Stomach (tissue), 9 donors: ENCODE measurements around the gene CDRT15. TPM values are rescaled to one million over a fixed set of nuclear protein-coding genes. Genes with fewer than 3 reads are reported as not detected.
A peak's percentile ranks its signal among the peaks of the same experiment; 100 is the strongest.

Source experiments
- DNase-seq, 2 donors: peaks; one replicate each; pipeline versions ENCODE4 v3.0.0 to v3.0.0-alpha.2; 2013 to 2019
- H3K27ac ChIP-seq, 5 donors: fragments of 200-600 bp in 4 of 5; sonication (generic) in 4 of 5; one replicate each; pipeline ENCODE4 v1.5.1; 2013 to 2019; ENCODE audit warnings: mild to moderate bottlenecking in 1 of 5, moderate library complexity in 1 of 5
- H3K27me3 ChIP-seq, 3 donors: fragments of 200-600 bp; sonication (generic); one replicate each; pipeline ENCODE4 v1.5.1; 2017 to 2019; ENCODE audit warnings: mixed run types in 1 of 3
- H3K36me3 ChIP-seq, 4 donors: fragments of 200-600 bp; sonication (generic); 1 replicate in 3 of 4; 2 replicates in 1 of 4; pipeline ENCODE4 v1.5.1; 2016 to 2019
- H3K4me1 ChIP-seq, 4 donors: fragments of 200-600 bp; sonication (generic); one replicate each; pipeline ENCODE4 v1.5.1; 2016 to 2019
- H3K4me3 ChIP-seq, 4 donors: fragments of 200-600 bp; sonication (generic) in 3 of 4; one replicate each; pipeline ENCODE4 v1.5.1; 2016 to 2019; ENCODE audit warnings: mild to moderate bottlenecking in 1 of 4
- H3K9me3 ChIP-seq, 4 donors: fragments of 200-600 bp; sonication (generic); one replicate each; pipeline ENCODE4 v1.5.1; 2016 to 2019
- EP300 ChIP-seq: sonication (generic); formaldehyde crosslinking; IDR thresholded peaks from one replicate; pipeline ENCODE4 v1.6.1; 2017; ENCODE audit warnings: antibody characterized with exemption
- POLR2A ChIP-seq, 4 donors: fragments of 450-650 bp; IDR thresholded peaks; one replicate each; pipeline ENCODE4 v1.6.1; 2016; ENCODE audit warnings: antibody characterized with exemption in 4 of 4, control low read depth in 2 of 4, mild to moderate bottlenecking in 1 of 4, moderate library complexity in 1 of 4
- POLR2AphosphoS5 ChIP-seq, 3 donors: sonication (generic); formaldehyde crosslinking; IDR thresholded peaks; one replicate each; pipeline ENCODE4 v1.6.1; 2016; ENCODE audit warnings: antibody characterized with exemption in 3 of 3
- WGBS, 5 donors: extraction: QIAGEN DNeasy Blood & Tissue Kit in 3 of 5; methylation state at CpG; one replicate each; pipeline versions ENCODE4 v1.1.5 to v1.1.7; 2013 to 2018; 5-methylcytosine and 5-hydroxymethylcytosine counted together
- intact Hi-C: fragments of 100-400 bp; cut with DNase I; formaldehyde crosslinking; loops from one replicate; pipeline ENCODE4 v1.15.1; 2023; ENCODE audit warnings: low total_unique reads
- polyA plus RNA-seq, 3 donors: library from polyadenylated mRNA; stranded (reverse); fragments of 200-250 nt; gene quantifications; one replicate each; pipeline ENCODE4 v1.2.3, GENCODE V29; 2013
- total RNA-seq, 5 donors: library from RNA; depleted of rRNA; stranded (reverse); fragments of >200 nt; gene quantifications; one replicate each; pipeline versions ENCODE4 v1.1.0 to v1.2.3, GENCODE V29; 2014 to 2016
- TF ChIP-seq, protein P1 (sequence below), 7 experiments: fragments of 450-650 bp in 4 of 7; fragments of 200-600 bp in 3 of 7; sonication (generic) in 3 of 7; IDR thresholded peaks; one replicate each; pipeline ENCODE4 v1.5.1; 2016 to 2019; ENCODE audit warnings: antibody characterized with exemption in 7 of 7, control low read depth in 2 of 7, mild to moderate bottlenecking in 1 of 7
- donor health status: healthy with polysubstance abuse.
- donor health status: Bipolar disorder and iron deficiency.
- donor health status: healthy.

Gene CDRT15
- total and polyA plus RNA-seq, 8 donors, result not detected

DNA sequence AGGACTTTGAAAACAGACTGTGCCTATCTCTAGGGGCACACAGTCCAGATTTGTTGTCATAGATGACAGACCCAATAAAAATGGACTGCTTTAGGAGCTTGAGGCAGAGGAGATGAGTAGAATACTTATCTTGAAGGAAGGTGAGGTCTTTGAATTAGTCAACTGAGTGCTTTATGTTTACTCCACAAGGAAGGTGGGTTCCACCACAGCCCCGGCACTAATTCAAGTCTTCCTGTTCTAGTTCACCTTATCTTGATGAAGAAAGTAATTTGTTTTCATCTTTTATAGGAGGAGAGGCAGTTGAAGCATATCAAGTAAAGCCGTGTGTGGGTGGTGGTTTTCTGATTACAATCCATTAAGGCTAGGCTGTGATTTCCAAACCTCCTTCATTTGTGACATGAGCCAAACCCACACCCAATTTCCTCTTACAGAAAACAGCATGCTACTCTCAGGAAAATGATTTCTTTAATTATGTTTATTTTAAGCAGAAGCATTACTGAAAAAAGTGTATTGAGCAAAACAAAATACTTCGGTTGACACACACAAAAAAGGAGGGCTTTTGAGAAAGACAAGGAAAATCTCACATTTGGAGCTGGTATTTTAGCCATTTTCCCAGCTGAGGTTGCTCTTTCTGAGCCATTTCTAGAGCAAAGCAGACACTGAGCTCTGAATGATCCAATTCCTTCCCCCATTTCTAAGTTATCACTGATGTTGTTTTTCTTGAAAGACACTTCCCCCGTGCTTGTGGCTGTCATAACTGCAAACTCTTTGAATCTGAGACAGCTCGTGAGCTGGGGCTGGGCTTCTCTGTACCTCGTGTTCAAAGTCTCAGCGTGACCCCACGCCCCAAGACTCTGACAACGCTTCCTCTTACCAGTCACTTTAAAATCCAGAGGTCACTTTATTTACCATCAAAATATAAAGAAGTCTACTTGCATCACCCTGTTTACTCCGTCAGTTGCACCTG is 35.4 kb downstream of the CDRT15 start:
- Histone ChIP-seq H3K36me3 (peaks cover 0 to 7% (median 3%) of the 10 kb centered on the region in 4 donors), H3K4me1 (peaks cover 25 to 80% (median 51%) of the 10 kb centered on the region in 4 donors), H3K9me3 (no peaks in the 10 kb centered on the region), H3K27ac (peak overlapping the region in 4 of 5 donors; percentile 28 to 70 (median 58)), H3K27me3 (no peaks in the 10 kb centered on the region), H3K4me3 (no peak overlapping the region)
- DNase-seq, result peak in 1 of 2 donors; percentile 67
- no peak for TF ChIP-seq POLR2A (IDR thresholded peaks at IDR 0.05)
- no peak for TF ChIP-seq POLR2AphosphoS5 (IDR thresholded peaks at IDR 0.05)
- 29 to 43% (median 38%) methylated on average over 10 of the region's 10 CpGs for WGBS, 5 donors
- intact Hi-C loops, result no loop called here

DNA sequence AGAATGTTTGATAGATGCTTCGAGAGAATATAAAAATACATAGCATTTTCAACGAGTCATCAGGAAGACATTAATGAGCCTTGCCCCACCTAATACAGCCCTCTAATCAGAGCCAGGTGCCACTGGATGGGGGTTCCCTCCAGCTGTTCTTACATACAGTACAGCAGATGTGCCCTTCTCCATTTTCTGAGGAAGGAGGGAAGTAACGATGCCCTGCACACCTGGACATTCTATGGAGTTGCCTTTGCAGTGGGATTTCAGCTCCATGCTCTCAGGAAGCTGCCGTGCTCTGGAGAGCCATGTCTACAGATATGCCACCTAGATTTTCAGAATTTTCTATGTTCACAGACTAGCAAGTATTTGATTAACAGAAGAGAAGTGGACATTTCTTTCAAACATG is 36.3 kb downstream of the CDRT15 start:
- peaks cover 0 to 7% (median 1%) of the 10 kb centered on the region in 4 donors for H3K36me3 ChIP-seq
- DNase-seq, result no peak
- intact Hi-C loops, result no loop called here
- TF ChIP-seq POLR2A (IDR thresholded peaks at IDR 0.05) (no peak), POLR2AphosphoS5 (IDR thresholded peaks at IDR 0.05) (no peak), EP300 (no peak)
- TF ChIP-seq, protein P1, sequence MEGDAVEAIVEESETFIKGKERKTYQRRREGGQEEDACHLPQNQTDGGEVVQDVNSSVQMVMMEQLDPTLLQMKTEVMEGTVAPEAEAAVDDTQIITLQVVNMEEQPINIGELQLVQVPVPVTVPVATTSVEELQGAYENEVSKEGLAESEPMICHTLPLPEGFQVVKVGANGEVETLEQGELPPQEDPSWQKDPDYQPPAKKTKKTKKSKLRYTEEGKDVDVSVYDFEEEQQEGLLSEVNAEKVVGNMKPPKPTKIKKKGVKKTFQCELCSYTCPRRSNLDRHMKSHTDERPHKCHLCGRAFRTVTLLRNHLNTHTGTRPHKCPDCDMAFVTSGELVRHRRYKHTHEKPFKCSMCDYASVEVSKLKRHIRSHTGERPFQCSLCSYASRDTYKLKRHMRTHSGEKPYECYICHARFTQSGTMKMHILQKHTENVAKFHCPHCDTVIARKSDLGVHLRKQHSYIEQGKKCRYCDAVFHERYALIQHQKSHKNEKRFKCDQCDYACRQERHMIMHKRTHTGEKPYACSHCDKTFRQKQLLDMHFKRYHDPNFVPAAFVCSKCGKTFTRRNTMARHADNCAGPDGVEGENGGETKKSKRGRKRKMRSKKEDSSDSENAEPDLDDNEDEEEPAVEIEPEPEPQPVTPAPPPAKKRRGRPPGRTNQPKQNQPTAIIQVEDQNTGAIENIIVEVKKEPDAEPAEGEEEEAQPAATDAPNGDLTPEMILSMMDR (IDR thresholded peaks at IDR 0.05), result no peak
- 85 to 94% (median 90%) methylated on average over 4 of the region's 4 CpGs for WGBS, 5 donors
- H3K27ac ChIP-seq, result peak overlapping the region in 1 of 5 donors; percentile 28
- H3K4me1 ChIP-seq, result peaks cover 16 to 71% (median 44%) of the 10 kb centered on the region in 4 donors
- H3K9me3 ChIP-seq, result no peaks in the 10 kb centered on the region
- H3K27me3 ChIP-seq, result no peaks in the 10 kb centered on the region
- no peak overlapping the region for H3K4me3 ChIP-seq

DNA sequence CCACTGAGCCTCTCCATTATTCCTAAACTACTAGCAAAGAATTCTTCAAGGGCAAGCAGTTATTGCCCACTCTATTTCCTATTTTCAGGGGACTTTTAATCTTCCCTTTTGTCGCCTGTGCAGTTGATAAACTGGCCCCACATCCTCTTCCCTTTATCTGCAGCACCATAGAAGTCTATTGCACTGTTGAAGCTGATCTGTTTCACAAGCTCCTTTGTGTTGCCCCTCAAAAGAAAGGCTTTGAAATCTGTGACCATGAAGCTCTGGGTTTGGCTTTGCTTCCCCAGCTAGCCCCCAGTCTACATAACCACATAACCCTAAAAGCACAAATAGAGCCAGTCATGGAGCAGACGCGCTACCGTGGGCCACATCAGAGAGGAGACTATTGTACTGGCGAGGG is 37.1 kb downstream of the CDRT15 start:
- Histone ChIP-seq H3K27ac (no peak overlapping the region), H3K27me3 (no peaks in the 10 kb centered on the region), H3K36me3 (peaks cover 0 to 7% (median 1%) of the 10 kb centered on the region in 4 donors), H3K4me1 (peaks cover 13 to 67% (median 42%) of the 10 kb centered on the region in 4 donors), H3K4me3 (no peak overlapping the region), H3K9me3 (no peaks in the 10 kb centered on the region)
- no peak for TF ChIP-seq POLR2A (IDR thresholded peaks at IDR 0.05)
- no peak for TF ChIP-seq EP300
- TF ChIP-seq, protein P1 (IDR thresholded peaks at IDR 0.05), result no peak
- no peak for TF ChIP-seq POLR2AphosphoS5 (IDR thresholded peaks at IDR 0.05)
- no peak for DNase-seq
- WGBS, 5 donors, result 91 to 97% (median 92%) methylated on average over 5 of the region's 5 CpGs
- intact Hi-C loops, result no loop called here

DNA sequence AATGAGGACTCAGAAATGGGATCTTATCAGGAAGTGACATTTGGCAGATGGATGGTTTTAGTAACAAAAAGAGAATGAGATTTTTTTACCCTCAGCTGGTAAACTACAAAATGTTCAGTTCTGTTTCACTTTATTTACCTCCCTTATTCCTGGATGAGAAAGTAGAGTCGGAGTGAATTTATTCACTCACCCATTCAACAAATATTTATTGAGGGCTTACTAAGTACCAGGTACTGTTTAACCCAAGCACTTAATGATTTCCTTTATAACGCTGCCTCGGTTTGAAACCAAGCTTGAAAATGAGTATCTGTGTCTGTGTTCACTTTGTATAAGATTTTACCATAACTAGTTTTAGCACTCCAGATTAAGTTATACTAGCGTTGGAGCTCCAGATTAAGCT is 38.1 kb downstream of the CDRT15 start:
- Histone ChIP-seq H3K27me3 (no peaks in the 10 kb centered on the region), H3K4me1 (peaks cover 13 to 61% (median 39%) of the 10 kb centered on the region in 4 donors), H3K36me3 (peaks cover 0 to 7% (median 1%) of the 10 kb centered on the region in 4 donors), H3K9me3 (no peaks in the 10 kb centered on the region), H3K27ac (peak overlapping the region in 1 of 5 donors; percentile 33), H3K4me3 (no peak overlapping the region)
- 39 to 70% (median 48%) methylated on average over 4 of the region's 4 CpGs for WGBS, 5 donors
- intact Hi-C loops, result no loop called here
- TF ChIP-seq EP300 (no peak), POLR2A (IDR thresholded peaks at IDR 0.05) (no peak), POLR2AphosphoS5 (IDR thresholded peaks at IDR 0.05) (no peak)
- TF ChIP-seq, protein P1 (IDR thresholded peaks at IDR 0.05), result no peak
- DNase-seq, result no peak
